Measurements from ENCODE around the gene PREB.

Gene PREB, protein sequence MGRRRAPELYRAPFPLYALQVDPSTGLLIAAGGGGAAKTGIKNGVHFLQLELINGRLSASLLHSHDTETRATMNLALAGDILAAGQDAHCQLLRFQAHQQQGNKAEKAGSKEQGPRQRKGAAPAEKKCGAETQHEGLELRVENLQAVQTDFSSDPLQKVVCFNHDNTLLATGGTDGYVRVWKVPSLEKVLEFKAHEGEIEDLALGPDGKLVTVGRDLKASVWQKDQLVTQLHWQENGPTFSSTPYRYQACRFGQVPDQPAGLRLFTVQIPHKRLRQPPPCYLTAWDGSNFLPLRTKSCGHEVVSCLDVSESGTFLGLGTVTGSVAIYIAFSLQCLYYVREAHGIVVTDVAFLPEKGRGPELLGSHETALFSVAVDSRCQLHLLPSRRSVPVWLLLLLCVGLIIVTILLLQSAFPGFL

DNA sequence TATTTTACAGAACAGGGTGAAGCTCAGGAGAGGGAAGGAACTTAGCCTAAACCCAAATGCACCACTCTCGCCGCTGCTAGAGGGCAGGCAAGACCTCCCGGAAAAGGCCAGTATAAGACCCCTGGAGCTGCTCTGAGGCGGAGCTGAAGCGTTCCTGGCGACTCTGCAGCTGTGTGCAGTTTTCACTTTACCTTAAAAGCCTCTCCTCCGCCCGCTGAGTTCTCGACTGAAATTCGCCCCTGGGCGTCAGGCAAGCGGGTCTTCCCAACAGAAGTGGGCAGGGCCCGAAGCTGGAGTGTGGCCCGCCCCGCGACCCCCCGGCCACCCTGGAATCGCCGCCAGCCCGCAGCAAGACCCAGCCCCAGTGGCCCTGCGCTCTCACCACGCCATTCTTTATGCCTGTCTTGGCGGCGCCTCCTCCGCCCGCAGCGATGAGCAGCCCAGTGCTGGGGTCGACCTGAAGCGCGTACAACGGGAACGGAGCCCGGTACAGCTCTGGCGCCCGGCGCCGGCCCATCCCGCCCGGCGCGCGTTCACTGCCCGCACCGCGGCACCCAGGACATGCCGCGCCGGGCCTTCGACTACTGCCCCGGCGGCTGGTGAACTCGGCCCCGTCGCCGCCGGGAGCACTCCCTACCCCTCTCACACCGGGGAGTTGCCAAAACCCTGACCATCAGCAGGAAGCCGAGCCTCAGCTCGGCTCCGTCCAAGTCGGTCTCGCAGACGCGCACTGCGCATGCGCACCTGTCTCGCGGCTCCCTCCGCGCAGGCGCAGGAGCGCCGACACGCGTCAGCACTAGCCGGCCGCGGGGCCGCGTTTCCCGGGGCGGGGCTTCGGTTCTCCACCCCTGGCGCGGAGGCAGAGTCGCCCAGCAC lies at the start of gene PREB:
TSS of gene PREB (minus strand) at position 732 of the 876 bp plus-strand sequence. CDS start at position 517, 215 bp downstream.
- DNase-seq (ENCODE audit: low read depth) = peak; percentile 85
- peak within 1 kb of the TSS; percentile 92 for H3K4me3 ChIP-seq (ENCODE audit: low read depth, low read length)
- TF ChIP-seq, protein P1, sequence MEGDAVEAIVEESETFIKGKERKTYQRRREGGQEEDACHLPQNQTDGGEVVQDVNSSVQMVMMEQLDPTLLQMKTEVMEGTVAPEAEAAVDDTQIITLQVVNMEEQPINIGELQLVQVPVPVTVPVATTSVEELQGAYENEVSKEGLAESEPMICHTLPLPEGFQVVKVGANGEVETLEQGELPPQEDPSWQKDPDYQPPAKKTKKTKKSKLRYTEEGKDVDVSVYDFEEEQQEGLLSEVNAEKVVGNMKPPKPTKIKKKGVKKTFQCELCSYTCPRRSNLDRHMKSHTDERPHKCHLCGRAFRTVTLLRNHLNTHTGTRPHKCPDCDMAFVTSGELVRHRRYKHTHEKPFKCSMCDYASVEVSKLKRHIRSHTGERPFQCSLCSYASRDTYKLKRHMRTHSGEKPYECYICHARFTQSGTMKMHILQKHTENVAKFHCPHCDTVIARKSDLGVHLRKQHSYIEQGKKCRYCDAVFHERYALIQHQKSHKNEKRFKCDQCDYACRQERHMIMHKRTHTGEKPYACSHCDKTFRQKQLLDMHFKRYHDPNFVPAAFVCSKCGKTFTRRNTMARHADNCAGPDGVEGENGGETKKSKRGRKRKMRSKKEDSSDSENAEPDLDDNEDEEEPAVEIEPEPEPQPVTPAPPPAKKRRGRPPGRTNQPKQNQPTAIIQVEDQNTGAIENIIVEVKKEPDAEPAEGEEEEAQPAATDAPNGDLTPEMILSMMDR (IDR thresholded peaks at IDR 0.05; ENCODE audit: low read depth, low read length, missing control alignments) = peak; percentile 62
- in situ Hi-C loops (cut with HindIII; ENCODE audit: low sequenced_read_pairs) = no loop called here

DNA sequence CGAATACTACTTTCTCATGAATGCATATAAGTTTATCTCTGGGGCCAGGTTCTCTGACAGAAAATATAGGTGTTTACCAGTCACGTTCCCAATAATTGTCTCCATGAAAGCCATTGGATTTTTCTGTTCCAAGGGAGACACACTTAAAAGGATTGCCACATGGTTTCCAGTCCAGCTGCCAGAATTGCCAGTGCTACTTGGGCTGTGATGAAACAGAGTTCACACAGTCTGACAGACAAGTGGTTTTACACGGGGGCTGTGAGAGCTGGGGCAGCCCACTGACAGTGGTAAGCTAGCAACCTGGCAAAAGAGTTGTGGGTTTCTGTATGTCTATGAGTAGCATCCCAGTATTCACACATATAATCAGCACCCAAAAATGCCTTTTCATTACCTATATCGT lies 49.7 kb upstream of the PREB start:
- no peak for DNase-seq (ENCODE audit: low read depth)
- H3K4me3 ChIP-seq (ENCODE audit: low read depth, low read length) = no peak overlapping the region
- in situ Hi-C loops (cut with HindIII; ENCODE audit: low sequenced_read_pairs) = no loop called here
- TF ChIP-seq, protein P1 (IDR thresholded peaks at IDR 0.05; ENCODE audit: low read depth, low read length, missing control alignments) = no peak

DNA sequence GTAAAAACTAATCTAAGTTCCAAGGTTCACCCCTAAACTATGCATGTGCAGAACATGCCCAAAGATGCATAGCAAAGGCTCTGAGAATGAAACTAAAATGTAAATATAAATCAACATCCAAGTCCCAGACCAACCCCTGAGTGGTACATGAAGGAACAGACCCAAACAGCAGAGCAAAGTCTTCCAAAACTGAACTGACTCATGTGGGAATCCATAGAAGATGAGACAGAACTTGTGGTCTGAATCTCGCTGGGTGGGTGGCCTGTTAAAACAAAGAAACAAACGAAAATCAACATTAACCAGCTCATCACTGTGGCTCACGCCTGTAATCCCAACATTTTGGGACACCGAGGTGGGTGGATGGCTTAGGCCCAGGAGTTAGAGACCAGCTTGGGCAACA lies 47.9 kb upstream of the PREB start:
- no peak overlapping the region for H3K4me3 ChIP-seq (ENCODE audit: low read depth, low read length)
- DNase-seq (ENCODE audit: low read depth) = peak; percentile 8
- in situ Hi-C loops (cut with HindIII; ENCODE audit: low sequenced_read_pairs) = no loop called here
- TF ChIP-seq, protein P1 (IDR thresholded peaks at IDR 0.05; ENCODE audit: low read depth, low read length, missing control alignments) = no peak

DNA sequence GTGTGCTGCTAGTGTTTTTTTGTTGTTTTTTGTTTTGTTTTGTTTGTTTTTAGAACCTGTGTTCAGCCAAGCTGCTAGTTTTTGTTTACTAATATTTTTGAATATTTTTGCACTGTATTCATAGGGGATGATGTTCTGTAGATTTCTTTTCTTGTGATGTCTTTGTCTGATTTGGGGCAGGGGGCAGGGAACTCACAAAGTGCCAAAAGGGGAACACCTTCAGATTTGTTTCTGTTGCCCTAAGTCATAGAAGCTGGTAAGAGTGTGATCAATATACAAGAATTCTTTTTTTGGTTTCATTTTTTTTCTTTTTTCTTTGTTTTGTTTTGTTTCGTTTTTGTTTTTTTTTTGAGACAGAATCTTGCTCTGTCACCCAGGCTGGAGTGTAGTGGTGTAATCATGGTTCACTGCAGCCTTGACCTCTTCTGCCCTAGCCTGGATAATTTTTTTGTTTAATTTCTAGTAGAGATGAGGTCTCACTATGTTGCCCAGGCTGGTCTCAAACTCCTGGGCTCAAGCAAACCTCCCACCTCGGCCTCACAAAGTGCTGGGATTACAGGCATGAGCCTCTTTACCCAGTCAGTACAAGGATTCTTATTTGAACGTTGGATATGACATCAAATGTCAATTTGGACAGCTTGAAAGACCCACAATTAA lies 45.0 kb upstream of the PREB start:
- no peak overlapping the region for H3K4me3 ChIP-seq (ENCODE audit: low read depth, low read length)
- in situ Hi-C loops (cut with HindIII; ENCODE audit: low sequenced_read_pairs) = no loop called here
- no peak for DNase-seq (ENCODE audit: low read depth)
- TF ChIP-seq, protein P1 (IDR thresholded peaks at IDR 0.05; ENCODE audit: low read depth, low read length, missing control alignments) = no peak

DNA sequence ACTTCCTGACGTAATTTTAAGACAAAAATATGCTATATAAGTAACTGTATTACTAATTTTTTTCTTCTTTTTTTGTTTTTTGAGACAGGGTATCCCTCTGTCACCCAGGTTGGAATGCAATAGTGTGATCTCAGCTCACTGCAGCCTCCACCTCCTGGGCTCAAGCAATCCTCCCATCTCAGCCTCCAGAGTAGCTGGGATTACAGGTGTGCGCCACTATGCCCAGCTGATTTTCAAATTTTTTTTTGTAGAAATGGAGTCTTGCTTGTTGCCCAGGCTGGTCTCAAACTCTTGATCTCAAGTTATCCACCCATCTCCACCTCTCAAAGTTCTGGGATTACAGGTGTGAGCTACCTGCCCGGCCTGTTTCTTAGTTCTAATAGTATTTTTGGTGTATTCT lies 44.0 kb upstream of the PREB start:
- in situ Hi-C loops (cut with HindIII; ENCODE audit: low sequenced_read_pairs) = no loop called here
- TF ChIP-seq, protein P1 (IDR thresholded peaks at IDR 0.05; ENCODE audit: low read depth, low read length, missing control alignments) = no peak
- no peak overlapping the region for H3K4me3 ChIP-seq (ENCODE audit: low read depth, low read length)
- no peak for DNase-seq (ENCODE audit: low read depth)
